ENCODE data around the gene DCK. TPM values are rescaled to one million over a fixed set of nuclear protein-coding genes. Genes with fewer than 3 reads are reported as not detected.
"Not testable (repeated sequence)": the region's sequence is repeated elsewhere in the genome, so short reads cannot be mapped to it uniquely, and the experiment has no call there.

DCK gene
- polyA plus RNA-seq, 3 donors: 13.3 to 56.6 (median 47.3) TPM

DNA sequence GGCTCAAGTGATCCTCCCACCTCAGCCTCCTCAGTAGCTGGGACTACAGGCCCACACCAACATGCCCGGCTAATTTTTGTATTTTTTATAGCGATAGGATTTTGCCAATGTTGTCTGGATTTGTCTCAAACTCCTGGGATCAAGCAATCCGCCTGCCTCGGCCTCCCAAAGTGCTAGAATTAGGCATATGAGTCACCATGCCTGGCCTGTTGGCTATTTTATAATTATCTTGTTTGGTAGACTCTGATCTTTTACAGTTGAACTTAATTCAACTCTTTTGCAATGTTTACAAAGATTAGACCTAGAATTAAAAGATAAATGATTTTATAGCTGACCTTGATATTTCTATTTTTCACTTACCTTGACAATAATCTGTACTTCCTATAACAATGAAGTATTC, 18.0 kb downstream of the DCK start:
- no peak overlapping the region for H3K9ac ChIP-seq (ENCODE audit: insufficient read depth, low read length, poor library complexity, severe bottlenecking)
- no peak overlapping the region for H3K4me3 Mint-ChIP-seq
- H2AFZ ChIP-seq (ENCODE audit: insufficient read depth, low read depth, low read length, poor library complexity, severe bottlenecking): no peak overlapping the region
- peaks cover 59% of the 10 kb centered on the region for H3K79me2 ChIP-seq (ENCODE audit: insufficient read depth, low read length)
- H3K27ac ChIP-seq (ENCODE audit: low read depth in 1 of 2, low read length in 2 of 2): no peak overlapping the region
- TF ChIP-seq, protein P1, sequence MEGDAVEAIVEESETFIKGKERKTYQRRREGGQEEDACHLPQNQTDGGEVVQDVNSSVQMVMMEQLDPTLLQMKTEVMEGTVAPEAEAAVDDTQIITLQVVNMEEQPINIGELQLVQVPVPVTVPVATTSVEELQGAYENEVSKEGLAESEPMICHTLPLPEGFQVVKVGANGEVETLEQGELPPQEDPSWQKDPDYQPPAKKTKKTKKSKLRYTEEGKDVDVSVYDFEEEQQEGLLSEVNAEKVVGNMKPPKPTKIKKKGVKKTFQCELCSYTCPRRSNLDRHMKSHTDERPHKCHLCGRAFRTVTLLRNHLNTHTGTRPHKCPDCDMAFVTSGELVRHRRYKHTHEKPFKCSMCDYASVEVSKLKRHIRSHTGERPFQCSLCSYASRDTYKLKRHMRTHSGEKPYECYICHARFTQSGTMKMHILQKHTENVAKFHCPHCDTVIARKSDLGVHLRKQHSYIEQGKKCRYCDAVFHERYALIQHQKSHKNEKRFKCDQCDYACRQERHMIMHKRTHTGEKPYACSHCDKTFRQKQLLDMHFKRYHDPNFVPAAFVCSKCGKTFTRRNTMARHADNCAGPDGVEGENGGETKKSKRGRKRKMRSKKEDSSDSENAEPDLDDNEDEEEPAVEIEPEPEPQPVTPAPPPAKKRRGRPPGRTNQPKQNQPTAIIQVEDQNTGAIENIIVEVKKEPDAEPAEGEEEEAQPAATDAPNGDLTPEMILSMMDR (IDR thresholded peaks at IDR 0.05): no peak
- H3K9me3 Mint-ChIP-seq: peaks cover 0 to 9% (median 3%) of the 10 kb centered on the region in 7 donors
- peaks cover 2 to 5% of the 10 kb centered on the region in 2 donors for H3K4me1 ChIP-seq (ENCODE audit: control insufficient read depth in 1 of 2, insufficient read depth in 2 of 2, low read length in 2 of 2)
- peaks cover 21 to 41% of the 10 kb centered on the region in 2 donors for H3K36me3 Mint-ChIP-seq
- H3K4me3 ChIP-seq (replicated peaks in 1 of 3; ENCODE audit: low read depth in 2 of 3, low read length in 3 of 3): no peak overlapping the region
- peaks cover 22% of the 10 kb centered on the region for H4K20me1 ChIP-seq (ENCODE audit: insufficient read depth, low read length)
- H3K27me3 Mint-ChIP-seq (ENCODE audit: low read depth in 3 of 3): no peaks in the 10 kb centered on the region
- H3K27me3 ChIP-seq (ENCODE audit: control insufficient read depth in 2 of 2, insufficient read depth in 2 of 2, low read length in 2 of 2): no peaks in the 10 kb centered on the region
- H3K4me1 Mint-ChIP-seq: peaks cover 5% of the 10 kb centered on the region
- no CpG with 5 or more reads among the region's 4 CpGs for WGBS (ENCODE audit: insufficient coverage)
- peaks cover 10 to 19% of the 10 kb centered on the region in 2 donors for H3K36me3 ChIP-seq (replicated peaks in 1 of 2; ENCODE audit: control insufficient read depth in 1 of 2, insufficient read depth in 2 of 2, low read length in 2 of 2)
- peak overlapping the region in 3 of 7 donors; percentile 6 to 80 (median 21) for H3K27ac Mint-ChIP-seq
- DNase-seq: no peak
- H3K9me3 ChIP-seq (replicated peaks in 1 of 2; ENCODE audit: control insufficient read depth in 1 of 2, insufficient read depth in 1 of 2, low read length in 2 of 2): no peaks in the 10 kb centered on the region
- no peak overlapping the region for H3K4me2 ChIP-seq (replicated peaks; ENCODE audit: extremely low read depth, low read length, poor library complexity, severe bottlenecking)
- intact Hi-C loops (cut with micrococcal nuclease): no loop called here

DNA sequence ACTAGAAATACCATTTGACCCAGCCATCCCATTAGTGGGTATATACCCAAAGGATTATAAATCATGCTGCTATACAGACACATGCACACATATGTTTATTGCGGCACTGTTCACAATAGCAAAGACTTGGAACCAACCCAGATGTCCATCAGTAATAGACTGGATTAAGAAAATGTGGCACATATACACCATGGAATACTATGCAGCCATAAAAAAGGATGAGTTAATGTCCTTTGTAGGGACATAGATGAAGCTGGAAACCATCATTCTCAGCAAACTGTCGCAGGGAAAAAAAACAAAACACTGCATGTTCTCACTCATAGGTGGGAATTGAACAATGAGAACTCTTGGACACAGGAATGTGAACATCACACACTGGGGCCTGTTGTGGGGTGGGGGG, 23.9 kb downstream of the DCK start:
- H3K4me3 ChIP-seq (replicated peaks in 1 of 3; ENCODE audit: low read depth in 2 of 3, low read length in 3 of 3); H3K4me3 Mint-ChIP-seq; intact Hi-C loops (cut with micrococcal nuclease); H3K27ac ChIP-seq (ENCODE audit: low read depth in 1 of 2, low read length in 2 of 2); H3K4me2 ChIP-seq (replicated peaks; ENCODE audit: extremely low read depth, low read length, poor library complexity, severe bottlenecking); H3K9me3 ChIP-seq (replicated peaks in 1 of 2; ENCODE audit: control insufficient read depth in 1 of 2, insufficient read depth in 1 of 2, low read length in 2 of 2); DNase-seq; H2AFZ ChIP-seq (ENCODE audit: insufficient read depth, low read depth, low read length, poor library complexity, severe bottlenecking); H3K4me1 ChIP-seq (ENCODE audit: control insufficient read depth in 1 of 2, insufficient read depth in 2 of 2, low read length in 2 of 2); H3K27me3 Mint-ChIP-seq (ENCODE audit: low read depth in 3 of 3); H3K27ac Mint-ChIP-seq; H3K9me3 Mint-ChIP-seq; H3K9ac ChIP-seq (ENCODE audit: insufficient read depth, low read length, poor library complexity, severe bottlenecking); H3K27me3 ChIP-seq (ENCODE audit: control insufficient read depth in 2 of 2, insufficient read depth in 2 of 2, low read length in 2 of 2); H3K4me1 Mint-ChIP-seq: not testable (repeated sequence)
- Histone ChIP-seq H3K36me3 (replicated peaks in 1 of 2; ENCODE audit: control insufficient read depth in 1 of 2, insufficient read depth in 2 of 2, low read length in 2 of 2) (peaks cover 1 to 16% of the 10 kb centered on the region in 2 donors), H3K79me2 (ENCODE audit: insufficient read depth, low read length) (peaks cover 50% of the 10 kb centered on the region), H4K20me1 (ENCODE audit: insufficient read depth, low read length) (peaks cover 11% of the 10 kb centered on the region)
- H3K36me3 Mint-ChIP-seq: peaks cover 14 to 21% of the 10 kb centered on the region in 2 donors
- no CpG with 5 or more reads among the region's 2 CpGs for WGBS (ENCODE audit: insufficient coverage)
